ENCODE data around the gene PPM1J. TPM values are rescaled to one million over a fixed set of nuclear protein-coding genes. Genes with fewer than 3 reads are reported as not detected.
A peak's percentile ranks its signal among the peaks of the same experiment; 100 is the strongest.

Gene PPM1J
- total and polyA plus RNA-seq, 2 donors from 2014 or later: 2.0 to 3.4 TPM

- Histone ChIP-seq H3K36me3 (ENCODE audit: control insufficient read depth in 2 of 3, insufficient read depth in 3 of 3, low read length in 3 of 3) (no peaks in the 10 kb centered on the region), H3K9me3 (ENCODE audit: control insufficient read depth in 2 of 3, insufficient read depth in 1 of 3, low read length in 3 of 3) (no peaks in the 10 kb centered on the region), H3K27ac (ENCODE audit: low read depth in 2 of 2, low read length in 2 of 2) (no peak overlapping the region), H3K9ac (ENCODE audit: low read length in 3 of 3) (peak overlapping the region; percentile 10 to 50 (median 38)), H3K4me1 (ENCODE audit: control insufficient read depth in 2 of 3, insufficient read depth in 2 of 3, low read depth in 1 of 3, low read length in 3 of 3) (peaks cover 0 to 22% (median 12%) of the 10 kb centered on the region in 3 donors), H3K27me3 (ENCODE audit: control insufficient read depth, insufficient read depth, low read length) (peaks cover 2% of the 10 kb centered on the region), H3K4me3 (ENCODE audit: low read length in 3 of 3) (peak overlapping the region; percentile 65 to 76 (median 67))
- TF ChIP-seq CTCF (IDR thresholded peaks at IDR 0.05; ENCODE audit: borderline replicate concordance, extremely low read depth, insufficient read depth): peak; percentile 98
- FAIRE-seq (no peak), DNase-seq (peak; percentile 90 to 96 (median 94))
- intact Hi-C loops (cut with DNase I): loop anchor here (5.0 kb wide), 1 partner anchor 91 kb away; no protein-coding TSS in a partner anchor
These were observed 1.1 kb upstream of the PPM1J start for GRCh38 chr1:112716133-112716720.

GRCh38 chr1:112714313-112715263 lies 544 bp downstream of the PPM1J start:
- Histone ChIP-seq H3K27me3 (ENCODE audit: control insufficient read depth, insufficient read depth, low read length) (peaks cover 2% of the 10 kb centered on the region), H3K4me1 (ENCODE audit: control insufficient read depth in 2 of 3, insufficient read depth in 2 of 3, low read depth in 1 of 3, low read length in 3 of 3) (peaks cover 0 to 22% (median 12%) of the 10 kb centered on the region in 3 donors), H3K9me3 (ENCODE audit: control insufficient read depth in 2 of 3, insufficient read depth in 1 of 3, low read length in 3 of 3) (no peaks in the 10 kb centered on the region), H3K27ac (ENCODE audit: low read depth in 2 of 2, low read length in 2 of 2) (no peak overlapping the region), H3K36me3 (ENCODE audit: control insufficient read depth in 2 of 3, insufficient read depth in 3 of 3, low read length in 3 of 3) (no peaks in the 10 kb centered on the region), H3K4me3 (ENCODE audit: low read length in 3 of 3) (peak overlapping the region in 2 of 3 donors; percentile 51 to 64), H3K9ac (ENCODE audit: low read length in 3 of 3) (peak overlapping the region in 2 of 3 donors; percentile 18 to 51)
- TF ChIP-seq CTCF (IDR thresholded peaks at IDR 0.05; ENCODE audit: borderline replicate concordance, extremely low read depth, insufficient read depth): no peak
- intact Hi-C loops (cut with DNase I): loop anchor here (5.0 kb wide), 1 partner anchor 93 kb away; no protein-coding TSS in a partner anchor
- DNase-seq (peak in 1 of 5 donors; percentile 87), FAIRE-seq (no peak)

GRCh38 chr1:112713466-112714312 lies 1.4 kb downstream of the PPM1J start:
- peak; percentile 3 for TF ChIP-seq CTCF (IDR thresholded peaks at IDR 0.05; ENCODE audit: borderline replicate concordance, extremely low read depth, insufficient read depth)
- Histone ChIP-seq H3K9me3 (ENCODE audit: control insufficient read depth in 2 of 3, insufficient read depth in 1 of 3, low read length in 3 of 3) (no peaks in the 10 kb centered on the region), H3K4me3 (ENCODE audit: low read length in 3 of 3) (peak overlapping the region in 1 of 3 donors; percentile 64), H3K36me3 (ENCODE audit: control insufficient read depth in 2 of 3, insufficient read depth in 3 of 3, low read length in 3 of 3) (no peaks in the 10 kb centered on the region), H3K4me1 (ENCODE audit: control insufficient read depth in 2 of 3, insufficient read depth in 2 of 3, low read depth in 1 of 3, low read length in 3 of 3) (peaks cover 0 to 22% (median 12%) of the 10 kb centered on the region in 3 donors), H3K9ac (ENCODE audit: low read length in 3 of 3) (peak overlapping the region in 2 of 3 donors; percentile 18 to 40), H3K27me3 (ENCODE audit: control insufficient read depth, insufficient read depth, low read length) (peaks cover 2% of the 10 kb centered on the region), H3K27ac (ENCODE audit: low read depth in 2 of 2, low read length in 2 of 2) (no peak overlapping the region)
- no peak for FAIRE-seq
- DNase-seq: peak in 3 of 5 donors; percentile 53 to 81 (median 70)
- intact Hi-C loops (cut with DNase I): no loop called here

Measured in kidney (tissue), 14 donors.